Activated CD4-positive, alpha-beta T cell treated with anti-CD3 and anti-CD28 coated beads for 1 hour (primary cell): Measurements from ENCODE around the gene GP1BB.
"Not testable (repeated sequence)": the region's sequence is repeated elsewhere in the genome, so short reads cannot be mapped to it uniquely, and the experiment has no call there.

Experiments
- DNase-seq: peaks from one replicate; pipeline ENCODE4 v3.0.0-alpha.2; 2020

The GP1BB gene

DNA sequence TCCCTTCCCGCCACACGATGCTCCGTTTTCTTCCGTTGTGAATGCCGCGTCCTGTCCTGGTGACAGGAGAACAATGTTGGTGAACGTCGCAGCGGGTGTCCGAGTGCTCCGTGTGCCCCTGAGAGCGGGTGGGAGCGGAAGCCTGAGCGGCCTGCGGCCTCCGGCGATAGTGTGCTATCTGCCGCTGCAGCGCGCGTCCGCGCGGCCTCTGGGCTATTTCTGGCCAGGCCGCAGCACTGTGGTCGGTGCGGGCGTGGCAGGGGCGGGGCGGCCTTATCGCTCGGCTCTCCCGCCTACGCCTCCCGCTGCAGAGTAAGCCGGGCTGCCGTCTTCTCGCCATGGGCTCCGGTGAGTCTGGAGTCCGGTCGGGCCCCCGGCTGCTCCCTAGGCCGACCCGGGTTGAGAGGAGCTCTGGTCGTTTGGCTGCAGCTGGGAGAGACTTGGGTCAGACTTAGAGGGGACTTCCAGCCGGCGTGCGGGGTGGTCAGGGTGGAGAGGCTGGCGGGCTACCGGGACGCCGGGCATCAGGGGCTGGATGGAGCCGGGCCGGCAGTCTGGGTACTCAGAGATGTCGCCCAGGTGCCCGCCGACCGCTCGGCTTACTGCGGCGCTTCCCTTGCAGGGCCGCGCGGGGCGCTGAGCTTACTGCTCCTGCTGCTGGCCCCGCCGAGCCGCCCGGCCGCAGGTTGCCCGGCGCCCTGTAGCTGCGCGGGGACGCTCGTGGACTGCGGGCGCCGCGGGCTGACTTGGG is at the start of gene GP1BB:
GP1BB (plus strand) TSS at position 308 of the 751 bp plus-strand sequence; CDS start at position 339, 31 bp downstream.
- no peak for DNase-seq

DNA sequence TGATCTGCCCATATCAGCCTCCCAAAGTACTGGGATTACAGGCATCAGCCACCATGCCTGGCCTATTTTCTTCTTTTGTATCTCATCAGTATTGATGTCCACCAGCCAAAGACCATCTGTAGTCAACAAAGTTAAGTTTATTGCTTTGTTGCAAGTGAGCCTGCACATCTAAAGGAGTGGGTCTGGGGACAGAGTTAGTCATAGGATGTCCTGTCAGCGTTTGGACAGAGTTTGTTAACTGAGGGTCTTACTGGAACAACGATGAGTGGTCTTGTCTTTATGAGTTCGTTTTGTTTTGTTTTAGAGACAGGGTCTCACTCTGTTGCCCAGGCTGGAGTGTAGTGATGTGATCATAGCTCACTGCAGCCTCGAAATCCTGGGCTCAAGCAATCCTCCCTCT is 49.7 kb upstream of the GP1BB start:
- no peak for DNase-seq

- DNase-seq, result no peak
Measured at GRCh38 chr22:19674129-19674928, 49.0 kb upstream of the GP1BB start.

- DNase-seq, result no peak
Measured at GRCh38 chr22:19674929-19675253, 48.4 kb upstream of the GP1BB start.

GRCh38 chr22:19675428-19675827 is 47.9 kb upstream of the GP1BB start:
- no peak for DNase-seq

GRCh38 chr22:19676437-19676836 is 46.9 kb upstream of the GP1BB start:
- DNase-seq, result not testable (repeated sequence)

GRCh38 chr22:19678949-19679521 is 44.3 kb upstream of the GP1BB start:
- DNase-seq, result no peak

- peak; percentile 20 for DNase-seq
Measured at GRCh38 chr22:19679522-19680101, 43.7 kb upstream of the GP1BB start.

DNA sequence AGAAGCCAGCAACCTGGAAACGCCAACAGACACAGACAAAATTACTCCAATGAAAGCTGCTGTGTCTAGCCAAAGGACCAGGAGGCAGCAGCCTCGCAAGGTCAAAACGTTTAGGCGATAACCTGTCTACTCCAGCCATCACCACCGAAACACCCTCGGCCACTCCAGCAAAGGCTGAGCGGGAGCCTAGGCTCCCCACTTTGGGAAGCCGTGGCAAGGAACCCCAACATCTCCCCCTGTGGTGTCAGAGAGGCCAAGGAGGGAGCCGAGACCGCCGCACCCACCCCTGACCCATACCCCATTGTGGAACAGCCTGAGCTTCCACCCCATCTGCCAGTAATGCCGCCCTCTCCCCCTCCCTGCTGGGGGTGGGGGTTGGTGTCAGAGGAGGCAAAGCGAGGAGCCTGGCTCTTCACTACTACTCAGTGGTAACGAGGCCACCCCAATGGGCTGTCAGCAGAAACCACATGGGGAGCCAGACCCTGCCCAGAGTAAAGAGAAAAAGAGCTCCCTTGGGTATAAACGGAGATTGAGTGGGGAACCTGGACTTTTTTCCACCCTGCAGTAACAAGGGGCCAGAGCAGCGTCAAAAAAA is 43.0 kb upstream of the GP1BB start:
- no peak for DNase-seq

GRCh38 chr22:19680911-19681862 is 42.2 kb upstream of the GP1BB start:
- DNase-seq, result no peak

- no peak for DNase-seq
Measured at GRCh38 chr22:19681863-19682245, 41.5 kb upstream of the GP1BB start.

DNA sequence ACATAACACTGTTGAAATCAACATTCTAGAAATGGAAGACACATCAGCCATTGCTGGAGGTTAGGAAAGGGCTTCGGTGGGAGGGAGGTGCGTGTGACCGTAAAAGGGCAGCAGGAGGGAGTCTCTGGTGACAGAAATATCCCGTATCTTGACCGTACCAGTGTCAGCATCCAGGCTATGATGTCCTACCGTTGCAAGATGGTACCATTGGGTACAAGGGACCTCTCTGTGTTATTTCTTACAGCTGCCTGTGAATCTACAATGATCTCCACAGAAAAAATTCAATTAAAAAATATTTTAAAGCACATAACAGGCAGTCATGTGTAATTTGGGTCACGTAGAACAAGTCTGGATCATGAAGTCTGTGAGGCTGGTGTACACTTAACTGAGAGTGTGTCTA is 36.4 kb upstream of the GP1BB start:
- DNase-seq, result no peak

DNA sequence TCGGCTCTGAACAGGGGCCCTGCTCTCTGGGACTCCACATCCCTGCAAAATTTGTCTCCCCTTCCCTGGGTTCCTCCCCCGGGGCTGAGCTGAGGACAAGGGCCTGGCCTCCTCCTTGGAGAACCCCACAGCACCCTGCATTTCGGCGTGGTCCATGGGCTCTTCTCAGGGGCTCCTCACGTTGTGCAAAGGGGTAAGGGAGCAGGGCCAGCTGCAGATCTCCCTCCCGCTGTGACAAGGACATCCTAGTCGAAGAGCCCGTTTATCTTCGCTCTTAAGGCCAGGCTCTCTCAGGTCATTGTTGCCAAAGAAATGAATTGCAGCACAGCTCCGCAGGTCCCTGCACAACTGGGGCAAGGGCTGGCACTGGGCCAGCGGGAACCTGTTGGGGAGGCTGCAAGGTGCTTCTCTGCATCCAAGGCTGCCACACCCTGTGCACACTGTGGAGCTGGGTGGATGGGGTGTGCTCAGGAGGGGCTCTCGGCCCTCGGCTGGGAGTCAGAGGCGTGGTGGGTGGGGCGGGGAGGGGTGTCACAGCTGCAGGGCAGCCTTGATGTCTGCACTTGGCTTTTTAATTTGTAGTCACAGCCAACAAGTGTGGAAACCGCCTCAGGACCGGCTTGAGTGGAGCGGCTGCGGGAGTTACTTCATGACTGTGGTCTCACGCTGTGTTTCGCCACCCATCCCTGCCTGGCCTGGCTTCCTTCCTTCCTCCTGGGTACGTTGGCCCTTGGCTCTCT is 35.6 kb upstream of the GP1BB start:
- DNase-seq, result no peak

GRCh38 chr22:19688301-19689290 is 34.7 kb upstream of the GP1BB start:
- DNase-seq, result no peak

- DNase-seq, result no peak
Measured at GRCh38 chr22:19689408-19689807, 33.9 kb upstream of the GP1BB start.

- DNase-seq, result no peak
Measured at GRCh38 chr22:19691007-19691720, 32.2 kb upstream of the GP1BB start.

GRCh38 chr22:19691721-19692341 is 31.5 kb upstream of the GP1BB start:
- DNase-seq, result no peak

DNA sequence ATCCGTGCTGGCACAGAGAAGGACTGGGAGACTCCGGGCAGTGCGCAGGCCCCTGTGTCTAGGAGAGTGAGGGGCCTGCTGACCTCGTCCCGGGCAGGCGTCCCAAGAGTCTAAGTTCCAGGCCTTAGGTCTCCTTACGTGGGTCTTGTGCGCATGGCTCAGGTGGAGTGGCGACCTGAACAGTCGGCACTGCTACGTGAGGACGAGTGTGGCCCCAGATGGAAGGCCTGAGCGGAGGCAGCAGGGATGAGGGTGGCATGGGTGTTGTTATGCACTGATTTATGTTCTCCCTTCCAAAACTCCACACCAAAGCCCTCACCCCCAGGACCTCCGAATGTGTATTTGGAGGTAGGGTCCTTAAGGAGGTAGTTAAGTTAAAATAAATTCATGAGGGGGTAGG is 29.8 kb upstream of the GP1BB start:
- no peak for DNase-seq
